ENCODE data around the gene CLTC.

DNA sequence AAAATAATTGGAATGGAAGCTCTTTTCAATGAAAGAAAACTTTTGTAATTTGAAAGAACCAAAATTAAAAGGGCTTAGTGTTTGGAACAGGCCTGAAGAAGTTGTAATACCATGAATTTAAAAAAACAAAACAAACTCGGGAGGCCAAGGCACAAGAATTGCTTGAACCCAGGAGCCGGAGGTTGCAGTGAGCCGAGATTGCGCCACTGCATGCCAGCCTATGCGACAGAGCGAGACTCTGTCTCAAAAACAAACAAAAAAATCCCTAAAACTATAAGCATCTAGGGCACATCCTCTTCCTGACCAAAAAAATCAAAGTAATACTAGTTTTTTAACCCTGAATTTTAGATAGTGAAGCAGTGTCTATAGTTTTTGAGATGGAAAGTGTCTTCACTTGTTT, 12.7 kb downstream of the CLTC start:
- TF ChIP-seq RAD21 (IDR thresholded peaks at IDR 0.05; ENCODE audit: low read length) (no peak), RCOR1 (IDR thresholded peaks at IDR 0.05; ENCODE audit: insufficient replicate concordance, low read length) (no peak), POLR2A (IDR thresholded peaks at IDR 0.05; ENCODE audit: low read depth, low read length) (no peak), RFX5 (IDR thresholded peaks at IDR 0.05; ENCODE audit: low read depth, low read length) (no peak)
- TF ChIP-seq, protein P1, sequence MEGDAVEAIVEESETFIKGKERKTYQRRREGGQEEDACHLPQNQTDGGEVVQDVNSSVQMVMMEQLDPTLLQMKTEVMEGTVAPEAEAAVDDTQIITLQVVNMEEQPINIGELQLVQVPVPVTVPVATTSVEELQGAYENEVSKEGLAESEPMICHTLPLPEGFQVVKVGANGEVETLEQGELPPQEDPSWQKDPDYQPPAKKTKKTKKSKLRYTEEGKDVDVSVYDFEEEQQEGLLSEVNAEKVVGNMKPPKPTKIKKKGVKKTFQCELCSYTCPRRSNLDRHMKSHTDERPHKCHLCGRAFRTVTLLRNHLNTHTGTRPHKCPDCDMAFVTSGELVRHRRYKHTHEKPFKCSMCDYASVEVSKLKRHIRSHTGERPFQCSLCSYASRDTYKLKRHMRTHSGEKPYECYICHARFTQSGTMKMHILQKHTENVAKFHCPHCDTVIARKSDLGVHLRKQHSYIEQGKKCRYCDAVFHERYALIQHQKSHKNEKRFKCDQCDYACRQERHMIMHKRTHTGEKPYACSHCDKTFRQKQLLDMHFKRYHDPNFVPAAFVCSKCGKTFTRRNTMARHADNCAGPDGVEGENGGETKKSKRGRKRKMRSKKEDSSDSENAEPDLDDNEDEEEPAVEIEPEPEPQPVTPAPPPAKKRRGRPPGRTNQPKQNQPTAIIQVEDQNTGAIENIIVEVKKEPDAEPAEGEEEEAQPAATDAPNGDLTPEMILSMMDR (conservative IDR thresholded peaks at IDR 0.05; ENCODE audit: low read depth, low read length), result no peak
- TF ChIP-seq, protein P2, sequence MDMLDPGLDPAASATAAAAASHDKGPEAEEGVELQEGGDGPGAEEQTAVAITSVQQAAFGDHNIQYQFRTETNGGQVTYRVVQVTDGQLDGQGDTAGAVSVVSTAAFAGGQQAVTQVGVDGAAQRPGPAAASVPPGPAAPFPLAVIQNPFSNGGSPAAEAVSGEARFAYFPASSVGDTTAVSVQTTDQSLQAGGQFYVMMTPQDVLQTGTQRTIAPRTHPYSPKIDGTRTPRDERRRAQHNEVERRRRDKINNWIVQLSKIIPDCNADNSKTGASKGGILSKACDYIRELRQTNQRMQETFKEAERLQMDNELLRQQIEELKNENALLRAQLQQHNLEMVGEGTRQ (IDR thresholded peaks at IDR 0.05; ENCODE audit: low read depth, low read length), result no peak
